GM19351 (cell line): ENCODE results near the gene SLC27A2.
"Not testable (repeated sequence)": the region's sequence is repeated elsewhere in the genome, so short reads cannot be mapped to it uniquely, and the experiment has no call there.

Experiments
- ATAC-seq: cut with Tn5 transposase; IDR thresholded peaks from one replicate; pipeline ENCODE4 v1.9.1; 2021; ENCODE audit warnings: mild to moderate bottlenecking, moderate library complexity; ENCODE audit not compliant: unreplicated experiment

The SLC27A2 gene

DNA sequence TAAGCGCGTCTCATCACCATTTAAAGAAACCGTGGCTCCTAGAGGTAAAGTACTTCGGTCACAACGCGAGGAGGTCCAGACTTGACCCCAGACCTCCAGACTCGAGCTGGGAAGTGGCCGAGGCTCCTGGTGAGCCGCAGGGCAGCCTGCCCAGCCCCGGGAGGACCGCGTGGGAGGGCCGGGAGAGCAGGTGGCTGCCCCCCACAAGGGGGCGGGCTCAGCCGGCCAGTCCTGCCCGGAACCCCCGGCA, at the start of gene SLC27A2:
SLC27A2 (plus strand) TSS at position 228 of the 250 bp plus-strand sequence. CDS start 232 bp downstream, outside the sequence.
- no peak for ATAC-seq

DNA sequence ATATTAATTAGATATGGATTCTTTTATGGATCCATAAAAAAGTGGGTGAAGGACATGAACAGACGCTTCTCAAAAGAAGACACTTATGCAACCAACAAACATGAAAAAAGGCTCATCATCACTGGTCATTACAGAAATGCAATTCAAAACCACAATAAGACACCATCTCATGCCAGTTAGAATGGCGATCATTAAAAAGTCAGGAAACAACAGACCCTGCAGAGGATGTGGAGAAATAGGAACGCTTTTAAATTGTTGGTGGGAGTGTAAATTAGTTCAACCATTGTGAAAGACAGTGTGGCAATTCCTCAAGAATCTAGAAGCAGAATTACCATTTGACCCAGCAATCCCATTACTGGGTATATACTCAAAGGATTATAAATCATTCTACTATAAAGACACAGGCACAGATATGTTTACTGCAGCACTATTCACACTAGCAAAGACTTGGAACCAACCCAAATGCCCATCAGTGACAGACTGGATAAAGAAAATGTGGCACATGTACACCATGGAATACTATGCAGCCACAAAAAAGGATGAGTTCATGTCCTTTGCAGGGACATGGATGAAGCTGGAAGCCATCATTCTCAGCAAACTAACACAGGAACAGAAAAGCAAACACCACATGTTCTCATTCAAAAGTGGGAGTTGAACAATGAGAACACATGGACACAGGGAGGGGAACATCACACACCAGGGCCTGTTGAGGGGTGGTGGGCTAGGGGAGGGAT, 49.6 kb upstream of the SLC27A2 start:
- not testable (repeated sequence) for ATAC-seq

DNA sequence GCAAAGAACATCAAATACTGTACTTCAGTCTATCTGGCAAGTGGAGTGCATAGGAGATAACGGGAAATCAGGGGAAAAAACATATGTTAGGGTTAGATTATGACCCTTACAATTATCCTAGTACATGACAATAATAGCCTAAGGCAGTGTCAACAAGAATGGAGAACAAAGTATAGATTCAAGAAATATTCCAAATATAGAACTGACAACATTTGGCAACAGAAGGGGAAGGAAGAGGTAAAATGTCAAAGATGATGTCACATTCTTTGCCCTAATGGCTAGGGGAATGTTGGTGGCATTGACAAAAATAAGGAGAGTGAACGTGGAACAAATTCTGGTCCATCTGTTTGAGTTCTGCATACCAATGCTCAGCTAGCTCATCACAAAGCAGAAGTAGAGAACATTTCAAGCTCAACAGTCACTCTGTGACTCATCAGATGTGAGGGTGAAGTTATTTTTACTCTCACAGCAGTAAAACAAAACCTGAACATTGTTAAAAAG, 47.4 kb upstream of the SLC27A2 start:
- peak; percentile 87 for ATAC-seq

DNA sequence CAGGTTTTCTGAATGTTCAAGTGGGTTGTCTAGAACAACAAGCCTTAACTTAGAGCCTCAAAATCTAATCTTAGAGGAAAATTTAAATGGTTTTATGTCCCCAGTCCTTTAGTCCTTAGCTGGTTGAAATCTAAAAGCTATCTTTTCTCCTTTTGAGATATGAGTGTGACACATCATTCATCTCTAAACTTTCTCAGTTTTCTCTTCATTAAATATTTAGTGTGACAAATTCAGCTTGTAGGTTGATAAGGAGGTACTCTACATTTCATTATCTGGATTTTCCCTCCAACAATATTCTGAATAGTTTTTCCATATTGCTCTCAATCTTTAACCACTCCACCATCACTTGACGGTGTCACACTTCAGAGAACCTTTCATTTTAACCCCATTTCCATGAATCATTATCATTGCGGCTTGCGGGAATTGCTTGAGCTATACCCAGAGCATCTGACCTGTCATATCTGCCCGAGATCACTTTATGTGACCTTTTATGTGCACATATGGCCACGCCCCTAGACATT, 46.9 kb upstream of the SLC27A2 start:
- peak; percentile 57 for ATAC-seq

DNA sequence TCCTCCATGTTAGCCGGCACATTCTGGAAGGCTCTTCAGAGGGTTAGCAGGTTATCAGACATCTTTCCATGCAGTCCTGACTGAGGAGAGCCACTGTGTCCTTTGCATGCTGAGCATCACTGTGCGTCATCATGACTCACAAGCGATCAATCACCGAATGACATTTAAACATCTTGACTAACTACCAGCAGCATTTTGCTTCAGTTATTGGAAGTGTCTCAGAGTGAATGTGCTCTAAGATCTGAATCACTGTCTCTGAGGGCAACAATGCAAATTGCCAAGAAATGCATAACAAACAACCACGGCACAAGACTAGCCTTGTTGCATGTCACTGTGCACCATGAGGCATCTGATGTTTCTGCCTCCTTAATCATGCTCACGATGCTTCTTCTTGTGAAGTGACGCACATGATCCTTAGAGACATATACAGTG, 44.6 kb upstream of the SLC27A2 start:
- no peak for ATAC-seq

DNA sequence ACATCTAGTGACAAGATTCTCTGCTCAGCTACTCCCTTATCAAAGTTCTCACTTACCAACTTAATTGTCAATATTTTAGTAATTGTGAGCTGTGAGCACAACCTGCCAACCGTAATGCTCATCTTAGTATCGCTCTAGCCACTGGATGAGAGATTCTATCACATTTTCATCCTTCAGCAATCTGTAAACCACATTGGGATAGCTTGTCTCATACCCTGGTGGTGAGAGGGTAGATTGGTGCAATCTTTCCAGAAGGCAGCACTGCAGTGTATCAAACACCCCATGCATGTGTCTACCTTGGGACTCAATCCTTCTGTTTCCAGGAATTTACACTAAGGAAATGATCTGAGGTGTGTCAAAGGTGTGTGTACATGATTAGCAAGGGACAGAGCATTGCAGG, 44.1 kb upstream of the SLC27A2 start:
- ATAC-seq, result no peak

DNA sequence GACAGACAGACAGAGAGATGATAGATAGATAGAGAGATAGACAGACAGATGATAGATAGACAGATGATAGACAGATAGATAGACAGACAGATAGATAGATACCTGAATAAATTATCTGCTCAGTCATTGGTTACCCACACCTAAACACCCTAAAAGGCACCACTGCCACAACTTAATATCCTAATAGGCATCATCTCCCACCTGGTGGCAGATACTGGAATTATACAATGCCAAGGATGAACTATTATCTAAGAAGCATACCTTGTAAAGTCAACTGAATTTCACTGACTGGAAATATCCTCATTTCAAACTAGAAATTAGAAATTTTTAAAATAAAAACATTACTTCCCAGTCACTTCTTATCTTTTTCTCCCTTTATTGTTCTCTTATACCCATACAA, 43.6 kb upstream of the SLC27A2 start:
- ATAC-seq, result no peak

DNA sequence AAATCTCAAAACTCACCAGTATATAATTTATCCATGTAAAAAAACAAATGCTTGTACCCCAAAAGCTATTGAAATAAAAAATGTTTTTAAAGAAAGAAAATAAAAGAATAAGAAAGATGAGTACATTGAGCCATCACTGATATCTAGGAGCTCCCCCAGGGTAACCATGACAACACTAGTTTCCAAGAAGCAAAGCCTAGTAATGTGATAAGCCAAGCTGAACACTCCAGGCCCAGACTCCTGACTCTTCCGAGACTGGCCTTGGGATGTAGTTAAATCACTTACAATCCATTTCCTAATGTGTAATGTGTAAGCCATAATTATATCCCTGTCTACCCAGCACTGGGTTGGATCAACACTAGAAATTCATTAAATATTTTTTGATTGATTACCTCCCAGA, 41.9 kb upstream of the SLC27A2 start:
- ATAC-seq, result no peak

DNA sequence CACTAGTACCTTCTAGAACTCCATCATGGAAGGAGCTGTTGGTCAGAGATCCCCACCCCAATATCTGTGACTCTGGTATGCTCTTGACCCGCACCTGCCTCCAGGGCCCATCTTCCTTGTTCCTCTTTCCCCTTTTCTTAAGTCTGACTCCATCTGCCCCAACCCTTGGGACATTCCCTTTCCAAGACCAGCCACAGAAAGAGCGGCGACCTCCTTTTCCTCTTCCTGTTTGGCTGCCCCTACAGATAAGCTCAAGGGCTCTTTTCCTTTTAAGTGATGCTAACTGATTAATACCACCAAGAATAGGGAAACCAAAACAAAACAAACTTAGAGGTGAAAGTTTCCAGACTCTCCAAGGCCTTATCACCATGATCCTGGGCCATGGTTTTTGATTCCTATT, 41.0 kb upstream of the SLC27A2 start:
- ATAC-seq, result no peak

DNA sequence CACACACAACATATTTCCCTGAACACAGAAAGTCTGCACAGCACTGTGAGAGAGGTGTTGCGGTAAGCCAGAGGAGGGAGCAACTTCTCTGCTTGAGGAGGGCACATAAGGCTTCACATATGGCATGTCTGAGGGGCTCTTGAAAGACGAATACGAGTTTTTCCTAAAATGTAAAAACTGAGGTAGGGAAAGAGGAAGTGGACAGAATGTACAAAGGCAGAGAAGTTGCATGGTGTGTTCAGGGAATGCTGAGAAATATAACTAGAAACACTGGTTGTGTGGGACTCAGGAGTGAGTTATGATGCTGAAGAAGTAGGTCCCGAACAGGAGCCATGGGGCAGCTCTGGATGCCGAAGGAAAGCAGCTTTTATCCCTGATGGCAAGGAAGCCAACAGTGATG, 40.1 kb upstream of the SLC27A2 start:
- ATAC-seq, result no peak

DNA sequence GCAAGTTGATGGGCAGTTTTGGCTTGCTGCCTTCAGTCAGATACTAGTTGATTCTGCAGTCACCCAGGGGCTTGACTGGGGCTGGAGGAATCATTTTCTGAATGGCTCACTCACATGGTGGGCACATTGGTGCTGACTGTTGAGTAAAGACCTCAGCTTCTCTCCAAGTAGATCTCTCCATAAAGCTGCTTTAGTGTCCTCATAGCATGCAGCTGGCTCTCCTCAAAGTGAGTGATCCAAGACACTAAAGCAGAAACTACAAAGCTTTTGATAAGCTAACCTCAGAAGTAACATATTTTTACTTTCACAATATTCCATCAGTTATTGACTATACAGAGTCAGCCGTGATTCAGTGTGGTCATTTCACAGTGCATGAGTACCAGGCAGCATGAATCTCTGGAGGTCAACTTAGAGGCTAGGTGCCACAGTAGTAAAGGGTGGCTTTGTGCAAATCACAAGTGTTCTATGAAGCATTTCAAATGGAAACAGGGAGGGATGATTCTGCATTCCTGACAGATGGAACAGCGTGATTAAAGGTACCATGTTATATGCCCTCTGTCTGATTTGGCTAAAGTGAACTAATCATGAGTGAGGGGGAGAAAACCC, 38.6 kb upstream of the SLC27A2 start:
- no peak for ATAC-seq

DNA sequence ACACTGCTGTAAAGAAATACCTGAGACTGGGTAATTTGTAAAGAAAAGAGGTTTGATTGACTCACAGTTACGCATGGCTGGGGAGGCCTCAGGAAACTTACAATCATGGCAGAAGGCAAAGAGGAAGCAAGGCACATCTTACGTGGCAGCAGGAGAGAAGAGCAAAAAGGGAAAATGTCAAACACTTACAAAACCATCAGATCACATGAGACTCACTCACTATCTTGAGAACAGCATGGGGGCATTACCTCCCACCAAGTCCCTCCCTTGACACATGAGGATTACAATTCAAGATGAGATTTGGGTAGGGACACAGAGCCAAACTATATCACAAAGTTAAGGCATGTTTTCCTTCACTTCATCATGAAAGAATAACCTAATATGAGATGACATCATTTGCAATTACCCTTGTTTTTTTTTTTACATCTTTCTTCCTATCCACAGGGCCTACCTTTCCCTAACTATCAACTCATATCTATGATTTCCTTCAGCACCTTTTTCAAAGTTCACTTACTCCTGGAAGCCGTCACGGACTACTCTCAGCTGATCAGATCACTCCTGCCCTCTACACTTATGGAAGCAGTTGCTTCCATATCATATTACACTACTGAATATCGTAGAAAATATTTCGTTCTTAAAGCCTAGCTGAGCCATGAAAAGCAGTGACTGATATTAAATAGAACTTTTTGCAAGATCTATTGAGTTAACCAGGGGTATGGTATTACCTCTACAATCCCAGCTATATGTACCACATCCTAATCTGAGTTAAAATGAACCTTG, 37.5 kb upstream of the SLC27A2 start:
- ATAC-seq, result no peak

DNA sequence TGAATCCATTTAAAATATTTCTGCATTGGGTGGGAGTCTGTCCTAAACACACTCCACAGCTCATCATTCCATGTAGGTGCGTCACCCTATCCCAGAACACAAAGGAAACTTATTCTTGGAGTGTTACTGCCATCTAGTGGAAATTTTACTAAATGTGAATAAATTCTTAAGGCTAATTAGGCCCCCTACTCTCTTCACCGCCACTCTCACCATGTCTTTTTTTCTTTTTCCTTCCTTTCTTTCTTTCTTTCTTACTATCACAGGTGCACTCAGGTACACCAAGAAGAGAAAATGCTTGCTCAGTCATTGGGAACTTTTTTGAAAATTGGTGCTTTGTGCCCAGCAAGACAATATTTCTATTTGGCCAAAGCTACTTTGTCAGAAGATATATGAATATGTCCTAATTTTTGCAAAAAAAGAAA, 36.5 kb upstream of the SLC27A2 start:
- ATAC-seq, result peak; percentile 44

DNA sequence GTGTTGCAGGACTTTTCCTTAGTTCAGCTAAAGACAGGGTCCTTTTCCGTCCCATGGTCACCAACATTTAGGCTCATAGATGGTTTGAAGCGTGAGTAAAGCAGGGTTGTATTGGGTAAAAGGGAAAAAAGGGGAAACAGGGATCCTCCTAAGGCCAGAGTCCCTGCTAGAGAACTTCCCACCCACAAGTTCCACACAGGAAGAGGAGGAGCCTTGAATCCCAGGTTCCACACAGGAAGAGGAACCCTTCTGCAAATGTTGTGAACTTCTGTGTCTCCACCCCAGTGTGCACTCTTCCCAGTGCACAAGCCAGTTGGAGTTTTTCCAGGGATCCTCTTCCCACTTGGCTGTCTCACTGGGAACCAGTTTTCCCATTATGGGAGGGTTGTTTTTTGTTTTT, 35.4 kb upstream of the SLC27A2 start:
- no peak for ATAC-seq

DNA sequence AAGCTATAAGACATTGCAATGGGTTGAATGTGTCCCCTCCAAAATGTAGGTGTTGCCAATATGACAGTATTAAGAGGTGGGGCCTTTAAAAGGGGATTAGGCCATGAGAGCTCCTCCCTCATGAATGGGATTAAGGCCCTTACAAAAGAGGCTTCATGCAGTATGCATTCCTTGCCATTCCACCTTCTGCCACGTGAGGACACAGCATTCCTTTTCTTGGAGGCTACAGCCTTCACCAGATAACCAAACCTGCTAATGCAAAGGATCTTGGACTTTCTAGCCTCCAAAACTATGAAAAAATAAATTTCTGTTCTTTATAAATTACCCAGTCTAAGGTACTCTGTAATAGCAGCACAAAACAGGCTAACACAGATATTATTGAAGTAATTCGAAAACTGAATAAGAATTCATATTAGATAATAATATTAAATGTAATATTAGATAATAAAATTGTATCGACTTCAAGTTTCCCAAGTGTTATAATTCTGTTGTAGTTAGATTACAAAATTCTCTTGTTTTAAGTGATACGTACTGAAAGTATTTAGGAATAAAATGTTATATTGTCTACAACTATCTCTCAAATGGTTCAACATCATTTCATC, 33.5 kb upstream of the SLC27A2 start:
- ATAC-seq, result no peak

DNA sequence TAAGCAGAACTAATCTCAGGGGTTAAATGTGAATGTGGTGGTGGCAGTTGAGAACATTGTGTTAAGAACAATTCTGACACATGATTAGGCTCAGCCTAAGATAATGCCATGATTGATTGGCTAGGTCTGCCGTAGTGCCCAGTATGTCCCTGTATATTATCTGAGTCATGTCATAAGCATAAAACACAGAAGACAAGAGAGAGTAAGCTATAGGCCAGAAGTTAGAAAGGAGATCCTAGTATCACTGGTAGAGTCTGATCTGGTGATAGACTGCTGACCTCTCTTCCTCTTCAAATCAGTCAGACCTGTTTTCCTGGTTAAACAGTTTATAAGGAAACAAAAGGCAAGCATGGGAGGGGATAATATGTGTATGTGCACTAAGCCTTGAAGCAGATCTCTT, 32.9 kb upstream of the SLC27A2 start:
- ATAC-seq, result no peak

DNA sequence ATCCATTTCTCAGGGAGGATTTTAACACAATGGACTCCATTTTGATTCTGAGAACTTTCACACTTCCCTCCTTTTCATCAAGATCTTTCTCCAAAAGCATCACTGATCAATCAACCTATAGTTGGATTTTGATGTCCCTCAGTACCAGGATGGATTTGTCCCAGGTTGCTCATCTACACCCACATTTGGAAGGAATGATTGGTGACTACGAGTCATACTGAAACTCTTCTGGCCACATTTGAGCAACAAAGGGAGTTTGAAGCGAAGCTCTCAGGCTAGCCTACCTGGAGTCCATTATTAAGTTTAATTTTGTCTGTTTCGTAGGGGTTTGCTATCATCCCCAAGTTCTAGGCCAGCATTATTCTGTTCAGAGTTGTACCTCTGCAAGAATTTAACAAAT, 31.6 kb upstream of the SLC27A2 start:
- ATAC-seq, result peak; percentile 39

DNA sequence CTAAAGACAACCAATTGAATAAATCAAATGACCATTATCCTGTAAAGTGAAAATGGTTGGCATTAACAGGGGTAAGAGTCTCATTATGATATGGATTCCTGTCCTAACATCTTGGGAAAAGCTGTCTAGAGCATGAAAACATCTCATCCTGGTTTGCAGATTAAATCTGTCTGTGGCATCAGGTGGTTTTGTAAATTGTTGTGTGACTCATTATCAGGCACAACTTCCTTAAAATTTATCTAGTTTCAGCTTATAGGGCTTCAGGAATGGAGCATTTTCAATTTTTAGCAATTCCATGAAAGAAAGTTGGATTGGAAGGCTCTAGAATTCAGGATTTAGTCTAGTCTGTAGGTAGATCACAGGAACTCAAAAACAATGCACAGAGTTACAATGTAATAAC, 31.1 kb upstream of the SLC27A2 start:
- ATAC-seq, result no peak

DNA sequence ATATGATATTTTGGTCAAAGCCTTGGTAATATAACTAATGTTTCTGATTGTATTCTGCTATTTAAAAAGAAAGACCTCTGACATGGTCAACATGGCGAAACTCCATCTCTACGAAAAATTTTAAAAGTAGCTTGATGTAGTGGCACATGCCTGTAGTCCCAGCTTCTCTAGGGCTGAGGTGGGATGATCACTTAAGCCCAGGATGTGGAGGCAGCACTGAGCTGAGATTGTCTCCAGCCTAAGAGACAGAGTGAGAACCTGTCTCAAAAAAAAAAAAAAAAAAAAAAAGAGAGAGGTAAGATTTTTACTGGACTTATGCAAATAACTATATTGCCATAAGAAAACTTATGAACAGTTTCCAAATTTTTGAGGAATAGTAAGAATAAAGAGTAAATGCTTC, 30.5 kb upstream of the SLC27A2 start:
- ATAC-seq, result no peak

DNA sequence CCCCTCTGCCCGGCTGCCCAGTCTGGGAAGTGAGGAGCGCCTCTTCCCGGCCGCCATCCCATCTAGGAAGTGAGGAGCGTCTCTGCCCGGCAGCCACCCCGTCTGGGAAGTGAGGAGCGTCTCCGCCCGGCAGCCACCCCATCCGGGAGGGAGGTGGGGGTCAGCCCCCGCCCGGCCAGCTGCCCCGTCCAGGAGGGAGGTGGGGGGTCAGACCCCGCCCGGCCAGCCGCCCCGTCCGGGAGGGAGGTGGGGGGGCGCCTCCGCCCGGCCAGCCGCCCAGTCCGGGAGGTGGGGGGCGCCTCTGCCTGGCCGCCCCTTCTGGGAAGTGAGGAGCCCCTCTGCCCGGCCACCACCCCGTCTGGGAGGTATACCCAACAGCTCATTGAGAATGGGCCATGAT, 23.8 kb upstream of the SLC27A2 start:
- not testable (repeated sequence) for ATAC-seq

DNA sequence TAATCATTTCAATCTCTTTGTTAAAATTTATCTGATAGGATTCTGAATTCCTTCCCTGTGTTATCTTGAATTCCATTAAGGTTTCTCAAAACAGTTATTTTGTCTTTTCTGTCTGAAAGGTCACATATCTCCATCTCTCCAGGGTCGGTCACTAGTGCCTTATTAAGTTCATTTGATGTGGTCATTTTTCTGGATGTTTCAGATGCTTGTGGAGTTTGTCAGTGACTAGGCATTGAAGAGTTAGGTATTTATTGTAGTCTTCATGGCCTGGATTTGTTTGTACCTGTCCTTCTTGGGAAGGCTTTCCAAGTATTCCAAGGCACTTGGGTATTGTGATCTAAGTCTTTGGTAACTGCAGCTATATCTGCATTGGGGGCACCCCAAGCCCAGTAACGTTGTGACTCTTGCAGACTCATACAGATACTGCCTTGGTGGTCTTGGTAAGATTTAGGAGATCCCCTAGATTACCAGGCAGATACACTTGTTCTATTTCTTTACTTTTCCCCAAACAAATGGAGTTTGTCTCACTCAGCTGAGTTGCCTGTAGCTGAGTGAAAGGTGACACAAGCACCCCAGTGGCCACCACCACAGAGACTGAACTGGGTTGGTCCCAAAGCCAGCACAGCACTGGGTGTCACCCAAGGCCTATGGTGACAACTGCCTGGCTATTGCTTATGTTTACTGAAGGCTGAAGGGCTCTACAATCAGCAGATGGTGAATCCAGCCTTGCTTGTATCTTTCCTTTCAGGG, 18.9 kb upstream of the SLC27A2 start:
- no peak for ATAC-seq
